ENCODE data around the gene PAM. TPM values are rescaled to one million over a fixed set of nuclear protein-coding genes. Genes with fewer than 3 reads are reported as not detected.

PAM gene
- polyA plus RNA-seq, 4 donors = 165 to 248 (median 215) TPM

- no peak for DNase-seq (ENCODE audit: low read depth in 4 of 4, low spot score in 2 of 4)
Observed at GRCh38 chr5:102802708-102803458, 47.8 kb downstream of the PAM start.

GRCh38 chr5:102807878-102808502 lies 52.9 kb downstream of the PAM start:
- DNase-seq (ENCODE audit: low read depth in 4 of 4, low spot score in 2 of 4) = no peak

- DNase-seq (ENCODE audit: low read depth in 4 of 4, low spot score in 2 of 4) = no peak
Observed at GRCh38 chr5:102809033-102809432, 53.9 kb downstream of the PAM start.

- DNase-seq (ENCODE audit: low read depth in 4 of 4, low spot score in 2 of 4) = no peak
Observed at GRCh38 chr5:102811972-102812371, 56.9 kb downstream of the PAM start.

- no peak for DNase-seq (ENCODE audit: low read depth in 4 of 4, low spot score in 2 of 4)
Observed at GRCh38 chr5:102813740-102814139, 58.6 kb downstream of the PAM start.

- DNase-seq (ENCODE audit: low read depth in 4 of 4, low spot score in 2 of 4) = no peak
Observed at GRCh38 chr5:102815084-102815483, 60.0 kb downstream of the PAM start.

- no peak for DNase-seq (ENCODE audit: low read depth in 4 of 4, low spot score in 2 of 4)
Observed at GRCh38 chr5:102815540-102816332, 60.6 kb downstream of the PAM start.

- no peak for DNase-seq (ENCODE audit: low read depth in 4 of 4, low spot score in 2 of 4)
Observed at GRCh38 chr5:102818345-102818744, 63.2 kb downstream of the PAM start.

GRCh38 chr5:102818934-102819333 lies 63.8 kb downstream of the PAM start:
- DNase-seq (ENCODE audit: low read depth in 4 of 4, low spot score in 2 of 4) = no peak

- DNase-seq (ENCODE audit: low read depth in 4 of 4, low spot score in 2 of 4) = no peak
Observed at GRCh38 chr5:102819634-102820033, 64.5 kb downstream of the PAM start.

GRCh38 chr5:102823441-102823874 lies 68.4 kb downstream of the PAM start:
- DNase-seq (ENCODE audit: low read depth in 4 of 4, low spot score in 2 of 4) = no peak

- DNase-seq (ENCODE audit: low read depth in 4 of 4, low spot score in 2 of 4) = no peak
Observed at GRCh38 chr5:102826629-102827028, 71.5 kb downstream of the PAM start.

- no peak for DNase-seq (ENCODE audit: low read depth in 4 of 4, low spot score in 2 of 4)
Observed at GRCh38 chr5:102830241-102830640, 75.1 kb downstream of the PAM start.

- no peak for DNase-seq (ENCODE audit: low read depth in 4 of 4, low spot score in 2 of 4)
Observed at GRCh38 chr5:102832445-102832844, 77.3 kb downstream of the PAM start.

GRCh38 chr5:102833146-102833545 lies 78.0 kb downstream of the PAM start:
- DNase-seq (ENCODE audit: low read depth in 4 of 4, low spot score in 2 of 4) = no peak

GRCh38 chr5:102834438-102834964 lies 79.4 kb downstream of the PAM start:
- no peak for DNase-seq (ENCODE audit: low read depth in 4 of 4, low spot score in 2 of 4)

GRCh38 chr5:102835717-102836116 lies 80.6 kb downstream of the PAM start:
- no peak for DNase-seq (ENCODE audit: low read depth in 4 of 4, low spot score in 2 of 4)

- DNase-seq (ENCODE audit: low read depth in 4 of 4, low spot score in 2 of 4) = no peak
Observed at GRCh38 chr5:102841021-102841420, 85.9 kb downstream of the PAM start.

- no peak for DNase-seq (ENCODE audit: low read depth in 4 of 4, low spot score in 2 of 4)
Observed at GRCh38 chr5:102843997-102844396, 88.9 kb downstream of the PAM start.

- DNase-seq (ENCODE audit: low read depth in 4 of 4, low spot score in 2 of 4) = no peak
Observed at GRCh38 chr5:102845041-102845440, 89.9 kb downstream of the PAM start.

GRCh38 chr5:102850503-102850902 lies 95.4 kb downstream of the PAM start:
- DNase-seq (ENCODE audit: low read depth in 4 of 4, low spot score in 2 of 4) = no peak

All from left renal cortex interstitium (tissue), 4 donors.